ENCODE results near the gene SLC52A3. TPM values are rescaled to one million over a fixed set of nuclear protein-coding genes. Genes with fewer than 3 reads are reported as not detected.

Gene SLC52A3
- total RNA-seq = 0.11 and 1.2 TPM in 2 replicates

GRCh38 chr20:768426-768978, at the start of gene SLC52A3:
TSS of gene SLC52A3 (minus strand) at chr20:768500. CDS start at chr20:765774, 2,726 bp downstream.

Other genes with a start within 250 kb of the SLC52A3 start
- 65.2 and 107 TPM in 2 replicates for gene CSNK2A1, start 224.7 kb downstream of the SLC52A3 start, total RNA-seq
- not detected in 2 replicates for gene TCF15, start 158.2 kb downstream of the SLC52A3 start, total RNA-seq
- 13.7 and 31.0 TPM in 2 replicates for gene SRXN1, start 115.3 kb downstream of the SLC52A3 start, total RNA-seq
- gene SCRT2, start 92.7 kb downstream of the SLC52A3 start, total RNA-seq = not detected in 2 replicates
- 9.4 and 14.9 TPM in 2 replicates for gene FAM110A, start 65.2 kb upstream of the SLC52A3 start, total RNA-seq
- gene ANGPT4, start 147.8 kb upstream of the SLC52A3 start, total RNA-seq = under 0.01 TPM in 1 of 2 replicates, not detected in the other
- gene RSPO4, start 233.8 kb upstream of the SLC52A3 start, total RNA-seq = not detected in 2 replicates

Data from placental epithelial cell (primary cell).